Measurements from ENCODE around the gene FAM163B.
"Not testable (repeated sequence)": the region's sequence is repeated elsewhere in the genome, so short reads cannot be mapped to it uniquely, and the experiment has no call there.

Gene FAM163B

DNA sequence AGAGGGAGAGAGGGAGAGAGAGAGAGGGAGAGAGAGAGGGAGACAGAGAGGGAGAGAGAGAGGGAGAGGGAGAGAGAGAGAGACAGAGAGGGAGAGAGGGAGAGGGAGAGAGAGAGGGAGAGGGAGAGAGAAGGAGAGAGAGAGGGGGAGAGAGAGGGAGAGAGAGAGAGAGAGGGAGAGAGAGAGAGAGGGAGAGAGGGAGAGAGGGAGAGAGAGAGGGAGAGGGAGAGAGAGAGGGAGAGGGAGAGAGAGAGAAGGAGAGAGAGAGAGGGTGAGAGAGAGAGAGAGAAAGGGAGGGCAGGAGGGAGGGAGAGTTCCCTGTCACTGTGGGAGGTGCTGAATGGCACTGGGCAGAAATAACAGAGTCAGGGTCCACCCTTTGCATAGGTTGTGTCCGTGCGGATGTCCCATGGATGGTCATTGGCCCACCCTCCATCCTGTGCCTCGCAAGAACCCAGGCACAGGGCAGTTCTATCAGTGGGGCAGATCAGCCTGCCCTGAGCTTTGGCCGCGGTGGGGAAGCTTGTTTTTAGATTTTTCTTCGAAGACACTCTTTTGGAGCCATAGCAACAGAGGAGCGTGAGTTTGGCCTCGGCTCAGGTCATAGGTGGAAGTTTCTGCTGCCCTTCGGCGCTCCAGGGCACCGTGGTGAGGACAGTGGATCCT is 44.6 kb downstream of the FAM163B start:
- no peaks in the 10 kb centered on the region for H3K9me2 ChIP-seq (ENCODE audit: low read depth, low read length)
- no peak overlapping the region for H3K27ac ChIP-seq (ENCODE audit: low read depth, low read length, poor library complexity, severe bottlenecking)
- H3F3A ChIP-seq (ENCODE audit: insufficient read depth, low read length): no peaks in the 10 kb centered on the region
- H4K20me1 ChIP-seq (ENCODE audit: insufficient read depth, low read length): no peaks in the 10 kb centered on the region
- H3K9me3 ChIP-seq (ENCODE audit: low read length): no peaks in the 10 kb centered on the region
- no peaks in the 10 kb centered on the region for H3K4me1 ChIP-seq (ENCODE audit: insufficient read depth, low read length, severe bottlenecking)
- TF ChIP-seq, protein P1, sequence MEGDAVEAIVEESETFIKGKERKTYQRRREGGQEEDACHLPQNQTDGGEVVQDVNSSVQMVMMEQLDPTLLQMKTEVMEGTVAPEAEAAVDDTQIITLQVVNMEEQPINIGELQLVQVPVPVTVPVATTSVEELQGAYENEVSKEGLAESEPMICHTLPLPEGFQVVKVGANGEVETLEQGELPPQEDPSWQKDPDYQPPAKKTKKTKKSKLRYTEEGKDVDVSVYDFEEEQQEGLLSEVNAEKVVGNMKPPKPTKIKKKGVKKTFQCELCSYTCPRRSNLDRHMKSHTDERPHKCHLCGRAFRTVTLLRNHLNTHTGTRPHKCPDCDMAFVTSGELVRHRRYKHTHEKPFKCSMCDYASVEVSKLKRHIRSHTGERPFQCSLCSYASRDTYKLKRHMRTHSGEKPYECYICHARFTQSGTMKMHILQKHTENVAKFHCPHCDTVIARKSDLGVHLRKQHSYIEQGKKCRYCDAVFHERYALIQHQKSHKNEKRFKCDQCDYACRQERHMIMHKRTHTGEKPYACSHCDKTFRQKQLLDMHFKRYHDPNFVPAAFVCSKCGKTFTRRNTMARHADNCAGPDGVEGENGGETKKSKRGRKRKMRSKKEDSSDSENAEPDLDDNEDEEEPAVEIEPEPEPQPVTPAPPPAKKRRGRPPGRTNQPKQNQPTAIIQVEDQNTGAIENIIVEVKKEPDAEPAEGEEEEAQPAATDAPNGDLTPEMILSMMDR (IDR thresholded peaks at IDR 0.05; ENCODE audit: low read length): no peak
- no peak for TF ChIP-seq EZH2 (IDR thresholded peaks at IDR 0.05; ENCODE audit: borderline replicate concordance, low read length)
- no peak overlapping the region for H2AFZ ChIP-seq (ENCODE audit: low read length)
- no peaks in the 10 kb centered on the region for H3K27me3 ChIP-seq (ENCODE audit: insufficient read depth, low read length)
- H3K36me3 ChIP-seq (ENCODE audit: insufficient read depth, low read length): no peaks in the 10 kb centered on the region
- no peak overlapping the region for H3K4me2 ChIP-seq (ENCODE audit: low read length)
- H3K9ac ChIP-seq (ENCODE audit: low read length): no peak overlapping the region
- no peak overlapping the region for H3K4me3 ChIP-seq (ENCODE audit: low read depth, low read length, poor library complexity, severe bottlenecking)
- no peaks in the 10 kb centered on the region for H3K79me2 ChIP-seq (ENCODE audit: insufficient read depth, low read length)

DNA sequence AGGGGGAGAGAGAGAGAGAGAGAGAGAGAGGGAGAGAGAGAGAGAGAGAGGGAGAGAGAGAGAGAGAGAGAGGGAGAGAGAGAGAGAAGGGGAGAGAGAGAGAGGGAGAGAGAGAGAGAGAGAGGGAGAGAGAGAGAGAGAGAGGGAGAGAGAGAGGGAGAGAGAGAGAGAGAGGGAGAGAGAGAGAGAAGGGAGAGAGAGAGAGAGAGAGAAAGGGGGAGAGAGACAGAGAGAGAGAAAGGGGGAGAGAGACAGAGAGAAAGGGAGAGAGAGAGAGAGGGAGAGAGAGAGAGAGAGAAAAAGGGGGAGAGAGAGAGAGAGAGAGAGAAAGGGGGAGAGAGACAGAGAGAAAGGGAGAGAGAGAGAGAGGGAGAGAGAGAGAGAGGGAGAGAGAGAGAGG is 45.4 kb downstream of the FAM163B start:
- H3K4me1 ChIP-seq (ENCODE audit: insufficient read depth, low read length, severe bottlenecking): not testable (repeated sequence)

DNA sequence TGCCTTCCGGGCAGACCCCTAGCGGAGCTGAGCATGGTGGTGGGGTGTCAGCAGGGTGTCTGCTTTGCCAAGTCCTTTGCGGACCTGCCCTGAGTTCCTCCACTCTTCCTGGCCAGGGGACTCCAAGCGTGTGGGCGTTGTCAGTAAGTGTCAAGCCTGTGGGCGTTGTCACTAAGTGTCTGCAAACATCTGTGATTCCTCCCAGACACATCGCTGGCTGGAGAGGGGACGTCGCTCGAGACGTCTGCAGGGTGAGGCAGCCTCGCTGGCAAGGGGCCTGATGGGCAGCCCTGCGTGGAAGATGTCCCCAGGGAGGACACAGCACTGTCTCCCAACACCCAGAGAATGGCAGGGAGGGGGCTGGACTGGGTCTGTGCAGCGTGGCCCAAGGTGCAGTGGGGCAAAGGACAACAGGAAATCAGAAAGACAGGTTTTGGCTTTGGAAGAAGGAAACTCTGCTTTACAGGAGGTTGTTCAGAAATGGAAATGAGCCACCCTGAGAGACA is 45.8 kb downstream of the FAM163B start:
- Histone ChIP-seq H3K36me3 (ENCODE audit: insufficient read depth, low read length) (no peaks in the 10 kb centered on the region), H3K4me3 (ENCODE audit: low read depth, low read length, poor library complexity, severe bottlenecking) (no peak overlapping the region), H3K27me3 (ENCODE audit: insufficient read depth, low read length) (0 out of 2 replicates have a peak, but pooled peaks cover 5% of the 10 kb centered on the region), H3K79me2 (ENCODE audit: insufficient read depth, low read length) (no peaks in the 10 kb centered on the region), H3F3A (ENCODE audit: insufficient read depth, low read length) (no peaks in the 10 kb centered on the region), H3K9me2 (ENCODE audit: low read depth, low read length) (no peaks in the 10 kb centered on the region), H2AFZ (ENCODE audit: low read length) (no peak overlapping the region), H4K20me1 (ENCODE audit: insufficient read depth, low read length) (no peaks in the 10 kb centered on the region), H3K27ac (ENCODE audit: low read depth, low read length, poor library complexity, severe bottlenecking) (no peak overlapping the region), H3K4me1 (ENCODE audit: insufficient read depth, low read length, severe bottlenecking) (no peaks in the 10 kb centered on the region), H3K9me3 (ENCODE audit: low read length) (no peaks in the 10 kb centered on the region), H3K4me2 (ENCODE audit: low read length) (no peak overlapping the region), H3K9ac (ENCODE audit: low read length) (no peak overlapping the region)
- TF ChIP-seq EZH2 (IDR thresholded peaks at IDR 0.05; ENCODE audit: borderline replicate concordance, low read length): no peak
- TF ChIP-seq, protein P1 (IDR thresholded peaks at IDR 0.05; ENCODE audit: low read length): no peak

More for the DNA sequence above, 45.4 kb downstream of the FAM163B start:
- H3K36me3 ChIP-seq (ENCODE audit: insufficient read depth, low read length); H3K9me3 ChIP-seq (ENCODE audit: low read length); H3K79me2 ChIP-seq (ENCODE audit: insufficient read depth, low read length); H2AFZ ChIP-seq (ENCODE audit: low read length); H4K20me1 ChIP-seq (ENCODE audit: insufficient read depth, low read length); H3K9me2 ChIP-seq (ENCODE audit: low read depth, low read length); H3K4me2 ChIP-seq (ENCODE audit: low read length); H3K27me3 ChIP-seq (ENCODE audit: insufficient read depth, low read length); H3K9ac ChIP-seq (ENCODE audit: low read length); H3F3A ChIP-seq (ENCODE audit: insufficient read depth, low read length); H3K4me3 ChIP-seq (ENCODE audit: low read depth, low read length, poor library complexity, severe bottlenecking); H3K27ac ChIP-seq (ENCODE audit: low read depth, low read length, poor library complexity, severe bottlenecking): not testable (repeated sequence)
